ENCODE data around the gene BROX.
"Not testable (repeated sequence)": the region's sequence is repeated elsewhere in the genome, so short reads cannot be mapped to it uniquely, and the experiment has no call there.

Gene BROX, protein sequence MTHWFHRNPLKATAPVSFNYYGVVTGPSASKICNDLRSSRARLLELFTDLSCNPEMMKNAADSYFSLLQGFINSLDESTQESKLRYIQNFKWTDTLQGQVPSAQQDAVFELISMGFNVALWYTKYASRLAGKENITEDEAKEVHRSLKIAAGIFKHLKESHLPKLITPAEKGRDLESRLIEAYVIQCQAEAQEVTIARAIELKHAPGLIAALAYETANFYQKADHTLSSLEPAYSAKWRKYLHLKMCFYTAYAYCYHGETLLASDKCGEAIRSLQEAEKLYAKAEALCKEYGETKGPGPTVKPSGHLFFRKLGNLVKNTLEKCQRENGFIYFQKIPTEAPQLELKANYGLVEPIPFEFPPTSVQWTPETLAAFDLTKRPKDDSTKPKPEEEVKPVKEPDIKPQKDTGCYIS

GRCh38 chr1:222712253-222713090 is at the start of gene BROX, which contains the start of gene AIDA:
Gene BROX, plus strand, starts transcription at chr1:222712564. Its CDS starts 3,136 bp downstream, at chr1:222715700.
Gene AIDA, minus strand, starts transcription at chr1:222712491. Its CDS starts 174 bp downstream, at chr1:222712317.
- DNase-seq, result peak; percentile 94 to 97

DNA sequence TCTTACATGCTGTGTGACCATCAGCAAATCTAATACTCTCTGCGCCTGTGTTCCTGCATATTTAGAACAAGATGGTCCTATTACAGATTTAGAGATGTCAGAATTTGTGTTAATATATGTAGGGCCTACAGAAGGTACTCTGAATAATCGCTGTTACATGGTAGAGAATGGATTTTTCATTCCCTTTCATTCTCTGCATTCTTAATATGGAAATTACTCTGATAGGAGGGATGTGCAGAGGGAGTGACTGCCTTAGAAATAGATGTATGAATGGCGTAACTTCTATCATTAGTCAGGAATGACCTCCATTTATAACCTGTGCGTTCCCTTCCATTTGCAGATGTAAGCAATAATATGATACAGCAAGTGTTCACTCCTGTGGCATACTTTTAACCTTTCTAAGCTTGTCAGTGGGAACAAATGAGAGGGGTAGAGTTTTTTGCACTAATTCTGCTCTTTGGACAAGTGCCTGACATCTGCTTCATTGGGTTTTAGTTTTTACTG is 48.9 kb upstream of the BROX start:
- DNase-seq, result no peak

GRCh38 chr1:222665964-222666363 is 46.4 kb upstream of the BROX start:
- DNase-seq, result no peak

DNA sequence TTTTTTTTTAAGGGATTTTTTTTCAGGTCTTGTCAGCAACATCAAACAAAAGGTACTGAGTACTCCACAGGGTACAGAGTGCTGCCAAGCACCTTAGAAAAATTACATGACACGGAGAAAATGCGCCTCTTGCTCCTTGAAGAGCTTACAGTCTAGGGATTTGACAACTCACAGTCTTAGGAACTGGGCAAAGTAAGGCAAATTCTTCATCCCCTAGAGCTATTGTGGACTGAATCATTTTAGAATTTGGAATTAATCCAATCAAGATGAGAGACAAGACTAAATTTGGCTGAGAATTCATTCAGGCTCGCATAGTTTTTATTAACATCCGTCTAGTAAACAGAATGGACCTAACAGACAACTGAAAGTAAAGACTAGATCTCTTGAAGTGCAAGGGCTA is 44.2 kb upstream of the BROX start:
- not testable (repeated sequence) for DNase-seq

- not testable (repeated sequence) for DNase-seq
Observed at GRCh38 chr1:222669107-222669506, 43.3 kb upstream of the BROX start.

DNA sequence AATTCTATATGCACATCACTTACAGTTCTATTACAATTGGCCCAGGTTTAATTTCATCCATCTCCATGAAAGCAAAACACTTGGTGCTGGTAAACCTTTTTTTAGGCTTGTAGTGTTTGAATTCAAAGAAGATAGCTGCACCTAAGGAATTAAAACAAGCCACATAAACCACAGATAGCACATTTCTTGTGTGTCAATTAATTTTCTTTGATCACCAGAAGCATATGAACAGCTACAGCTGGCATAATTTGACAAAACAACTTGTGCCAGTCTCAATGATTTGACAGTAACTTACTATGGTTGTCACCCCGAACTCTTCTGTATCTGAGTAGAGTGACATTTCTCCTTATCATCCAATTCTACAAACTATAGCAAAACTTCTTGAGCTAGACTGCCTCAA is 42.3 kb upstream of the BROX start:
- no peak for DNase-seq

- no peak for DNase-seq
Observed at GRCh38 chr1:222680080-222680479, 32.3 kb upstream of the BROX start.

- DNase-seq, result no peak
Observed at GRCh38 chr1:222691016-222691415, 21.3 kb upstream of the BROX start.

DNA sequence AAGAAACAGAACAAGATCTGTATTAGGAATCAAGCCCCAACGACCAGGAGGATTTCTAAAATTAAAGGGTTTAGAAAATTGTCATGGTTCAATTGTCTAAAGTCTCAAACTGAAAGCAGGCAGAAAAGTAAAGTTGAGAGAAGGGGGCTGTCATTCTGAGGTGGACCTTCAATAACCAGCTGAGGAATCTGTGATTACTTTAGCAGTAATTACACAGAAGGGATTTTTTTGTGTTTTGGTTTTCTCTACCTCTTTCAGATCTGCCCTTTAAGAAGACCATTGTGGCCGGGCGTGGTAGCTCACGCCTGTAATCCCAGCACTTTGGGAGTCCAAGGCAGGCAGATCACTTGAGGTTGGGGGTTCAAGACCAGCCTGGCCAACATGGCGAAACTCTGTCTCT is 17.4 kb upstream of the BROX start:
- DNase-seq, result no peak

- no peak for DNase-seq
Observed at GRCh38 chr1:222696741-222697140, 15.6 kb upstream of the BROX start.

DNA sequence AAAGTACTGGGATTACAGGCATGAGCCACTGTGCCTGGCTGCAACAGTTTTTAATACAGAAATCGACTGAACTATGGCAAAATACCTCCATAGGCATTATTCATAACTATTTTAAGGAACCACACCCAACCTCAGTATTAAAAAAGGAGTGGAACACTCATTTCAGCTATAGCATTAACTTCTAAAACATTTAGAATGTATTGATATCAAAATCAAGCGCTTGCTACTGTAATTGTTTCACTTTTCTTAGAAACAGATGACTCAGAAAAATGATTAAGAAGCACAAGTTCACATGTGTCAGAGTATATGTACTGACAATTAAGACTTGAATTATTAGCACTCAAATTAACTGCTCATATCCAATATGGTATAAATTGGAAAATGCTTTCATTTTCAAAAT is 15.2 kb upstream of the BROX start:
- DNase-seq, result no peak

DNA sequence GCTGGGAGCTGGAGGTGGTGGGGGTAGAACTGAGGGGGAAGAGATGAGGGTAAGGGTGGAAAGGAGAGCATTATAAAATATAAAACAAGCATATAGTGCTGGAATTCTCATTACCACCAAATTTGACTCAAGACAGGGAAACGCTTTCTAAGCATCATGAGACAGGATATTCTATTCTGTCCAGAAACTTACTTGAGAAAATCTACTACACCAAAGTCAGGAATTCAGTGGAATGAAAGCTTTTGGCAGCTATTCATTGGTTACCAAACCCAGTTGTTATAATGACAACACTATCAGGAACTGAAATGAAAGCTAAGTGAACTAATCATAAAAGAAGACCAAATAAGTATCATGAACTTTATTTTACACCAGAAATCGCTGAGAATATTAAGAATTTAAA is 14.5 kb upstream of the BROX start:
- no peak for DNase-seq

DNA sequence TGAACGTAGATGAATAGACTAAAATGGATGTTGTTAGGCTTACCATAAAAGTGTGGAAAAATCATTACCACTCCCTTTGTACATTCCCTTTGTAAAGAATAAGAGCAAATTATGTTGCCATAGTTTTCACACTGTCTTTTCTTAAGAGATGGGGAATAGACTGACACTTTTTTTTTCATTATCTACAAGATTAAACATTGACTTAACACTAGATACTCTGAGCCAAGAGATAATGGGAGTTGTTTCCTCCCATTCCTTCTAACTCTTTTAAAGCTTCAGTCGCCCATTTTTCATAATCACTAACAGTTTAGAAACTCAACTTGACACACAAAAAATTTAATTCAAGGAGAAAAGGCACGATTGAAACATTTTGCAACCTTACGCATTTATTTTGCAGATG is 10.2 kb upstream of the BROX start:
- no peak for DNase-seq

GRCh38 chr1:222704260-222704659 is 8.1 kb upstream of the BROX start:
- DNase-seq, result no peak

GRCh38 chr1:222706815-222707214 is 5.5 kb upstream of the BROX start:
- DNase-seq, result no peak

DNA sequence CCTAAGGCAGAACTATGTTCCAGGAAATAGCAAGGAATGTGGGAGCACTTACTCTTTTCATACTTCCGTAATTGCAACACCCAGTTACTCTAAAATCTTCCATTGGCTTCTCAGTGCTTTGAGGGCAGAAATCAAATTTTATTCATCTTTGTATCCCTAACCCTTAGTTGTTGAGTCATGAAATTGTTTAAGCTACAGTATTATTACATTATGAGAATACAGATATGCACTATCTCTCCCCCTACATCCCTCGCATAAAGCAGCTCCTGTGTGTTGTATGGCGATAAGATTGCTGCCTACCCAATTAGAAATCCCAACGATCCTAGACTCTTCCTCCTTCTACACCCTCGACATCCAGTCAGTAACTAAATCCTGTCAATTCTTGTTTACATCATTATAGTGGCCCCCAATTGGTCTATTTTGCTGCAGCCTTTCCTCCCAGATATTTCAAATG is 2.6 kb upstream of the BROX start:
- DNase-seq, result no peak

GRCh38 chr1:222711319-222712252 is 778 bp upstream of the BROX start:
- peak; percentile 62 to 63 for DNase-seq

DNA sequence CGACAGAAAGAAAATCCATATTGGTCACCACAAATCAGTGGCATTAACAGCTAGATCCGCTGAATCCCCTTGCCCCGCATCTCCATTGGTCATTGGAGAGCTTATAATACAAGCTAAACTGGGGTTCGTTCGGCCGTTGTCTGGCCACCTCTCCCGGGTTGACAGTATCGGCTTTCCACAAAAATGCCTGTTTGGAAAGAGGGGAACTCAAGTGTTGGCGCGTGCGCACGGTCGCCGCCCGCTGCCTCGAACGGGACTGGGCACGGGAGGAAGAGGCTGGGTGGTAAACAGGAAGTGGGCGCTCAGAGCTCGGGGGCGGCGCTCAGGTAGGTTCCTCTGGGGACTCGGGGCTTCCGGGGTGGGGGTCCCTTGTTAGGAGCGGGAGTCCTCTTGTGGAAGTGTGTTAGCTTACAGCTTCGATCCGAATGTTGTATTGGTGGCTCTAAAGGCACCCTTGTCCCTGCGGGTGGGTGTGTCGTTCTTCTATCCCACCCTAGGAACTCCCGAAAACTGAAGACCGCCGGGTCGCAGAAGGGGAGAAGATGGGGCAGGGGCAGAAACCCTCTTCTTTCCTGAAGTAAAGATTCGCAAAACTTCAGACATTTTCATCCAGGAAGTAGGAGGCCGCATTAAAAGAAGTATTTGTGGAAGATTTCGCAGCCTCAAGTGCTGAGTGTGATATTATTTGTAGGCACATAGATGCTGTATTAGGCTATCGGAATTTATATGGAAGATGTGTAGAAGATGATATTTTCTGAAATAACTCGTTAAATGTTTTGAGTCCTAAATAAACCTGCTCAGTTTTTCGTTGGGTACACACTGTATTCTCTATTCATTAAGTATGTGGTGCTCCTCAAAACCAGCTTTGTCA is 962 bp downstream of the BROX start:
- peak; percentile 86 to 87 for DNase-seq

DNA sequence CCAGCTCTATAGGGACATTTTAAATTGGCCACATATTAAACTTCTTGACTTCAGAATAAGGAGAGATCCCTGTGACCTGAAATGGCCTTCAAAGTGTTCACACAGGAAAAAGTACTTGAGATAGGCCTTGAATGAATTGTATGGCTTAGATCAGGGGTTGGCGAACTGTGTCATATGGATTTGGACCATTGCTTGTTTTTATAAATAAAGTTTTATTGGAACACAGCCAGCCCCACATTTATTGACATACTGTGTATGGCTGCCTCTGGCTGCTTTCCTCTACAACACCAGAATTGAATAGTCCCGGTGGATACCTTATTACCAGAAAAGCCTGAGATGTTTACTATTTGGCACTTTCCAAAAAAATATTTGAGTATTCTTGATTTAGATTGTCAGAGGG is 4.0 kb downstream of the BROX start:
- no peak for DNase-seq

- no peak for DNase-seq
Observed at GRCh38 chr1:222728746-222729145, 16.4 kb downstream of the BROX start.

- DNase-seq, result no peak
Observed at GRCh38 chr1:222730866-222731265, 18.5 kb downstream of the BROX start.

All from activated CD4-positive, alpha-beta T cell treated with anti-CD3 and anti-CD28 coated beads for 4 hours (primary cell).